ENCODE measurements around the gene KRTAP12-2. TPM values are rescaled to one million over a fixed set of nuclear protein-coding genes. Genes with fewer than 3 reads are reported as not detected.
"Not testable (repeated sequence)": the region's sequence is repeated elsewhere in the genome, so short reads cannot be mapped to it uniquely, and the experiment has no call there.

KRTAP12-2 gene
- total RNA-seq, 1 donor from 2014 or later: not detected

GRCh38 chr21:44671911-44672310 lies 5.2 kb upstream of the KRTAP12-2 start:
- no peak for TF ChIP-seq CTCF (IDR thresholded peaks at IDR 0.05; ENCODE audit: partially characterized antibody, unreplicated experiment)
- peaks cover 4% of the 10 kb centered on the region for H3K27me3 Mint-ChIP-seq (ENCODE audit: unreplicated experiment)
- no peaks in the 10 kb centered on the region for H3K4me1 Mint-ChIP-seq (ENCODE audit: low read depth, unreplicated experiment)
- peaks cover 47% of the 10 kb centered on the region for H3K36me3 Mint-ChIP-seq (ENCODE audit: unreplicated experiment)
- no peak overlapping the region for H3K4me3 Mint-ChIP-seq (ENCODE audit: unreplicated experiment)
- no peak overlapping the region for H3K27ac Mint-ChIP-seq (ENCODE audit: unreplicated experiment)
- peaks cover 17% of the 10 kb centered on the region for H3K9me3 Mint-ChIP-seq (ENCODE audit: unreplicated experiment)
- DNase-seq: no peak

GRCh38 chr21:44670642-44671432 lies 4.1 kb upstream of the KRTAP12-2 start:
- no peak for TF ChIP-seq CTCF (IDR thresholded peaks at IDR 0.05; ENCODE audit: partially characterized antibody, unreplicated experiment)
- no peak overlapping the region for H3K4me3 Mint-ChIP-seq (ENCODE audit: unreplicated experiment)
- peaks cover 47% of the 10 kb centered on the region for H3K36me3 Mint-ChIP-seq (ENCODE audit: unreplicated experiment)
- H3K27me3 Mint-ChIP-seq (ENCODE audit: unreplicated experiment): peaks cover 2% of the 10 kb centered on the region
- no peak for DNase-seq
- peaks cover 15% of the 10 kb centered on the region for H3K9me3 Mint-ChIP-seq (ENCODE audit: unreplicated experiment)
- H3K4me1 Mint-ChIP-seq (ENCODE audit: low read depth, unreplicated experiment): no peaks in the 10 kb centered on the region
- no peak overlapping the region for H3K27ac Mint-ChIP-seq (ENCODE audit: unreplicated experiment)

GRCh38 chr21:44667612-44668011 lies 885 bp upstream of the KRTAP12-2 start:
- Mint-ChIP-seq H3K27me3 (ENCODE audit: unreplicated experiment) (peaks cover 2% of the 10 kb centered on the region), H3K27ac (ENCODE audit: unreplicated experiment) (no peak overlapping the region), H3K36me3 (ENCODE audit: unreplicated experiment) (peaks cover 30% of the 10 kb centered on the region), H3K4me1 (ENCODE audit: low read depth, unreplicated experiment) (no peaks in the 10 kb centered on the region), H3K9me3 (ENCODE audit: unreplicated experiment) (peaks cover 11% of the 10 kb centered on the region), H3K4me3 (ENCODE audit: unreplicated experiment) (no peak overlapping the region)
- no peak for DNase-seq
- no peak for TF ChIP-seq CTCF (IDR thresholded peaks at IDR 0.05; ENCODE audit: partially characterized antibody, unreplicated experiment)

GRCh38 chr21:44664691-44665090 lies 2.0 kb downstream of the KRTAP12-2 start:
- H3K27ac Mint-ChIP-seq (ENCODE audit: unreplicated experiment): no peak overlapping the region
- no peaks in the 10 kb centered on the region for H3K4me1 Mint-ChIP-seq (ENCODE audit: low read depth, unreplicated experiment)
- TF ChIP-seq CTCF (IDR thresholded peaks at IDR 0.05; ENCODE audit: partially characterized antibody, unreplicated experiment): no peak
- no peak for DNase-seq
- peaks cover 2% of the 10 kb centered on the region for H3K27me3 Mint-ChIP-seq (ENCODE audit: unreplicated experiment)
- no peak overlapping the region for H3K4me3 Mint-ChIP-seq (ENCODE audit: unreplicated experiment)
- H3K9me3 Mint-ChIP-seq (ENCODE audit: unreplicated experiment): peaks cover 4% of the 10 kb centered on the region
- peaks cover 16% of the 10 kb centered on the region for H3K36me3 Mint-ChIP-seq (ENCODE audit: unreplicated experiment)

GRCh38 chr21:44661567-44661966 lies 5.2 kb downstream of the KRTAP12-2 start:
- not testable (repeated sequence) for H3K4me3 Mint-ChIP-seq (ENCODE audit: unreplicated experiment); H3K27me3 Mint-ChIP-seq (ENCODE audit: unreplicated experiment); DNase-seq; H3K27ac Mint-ChIP-seq (ENCODE audit: unreplicated experiment); H3K4me1 Mint-ChIP-seq (ENCODE audit: low read depth, unreplicated experiment); H3K9me3 Mint-ChIP-seq (ENCODE audit: unreplicated experiment)
- H3K36me3 Mint-ChIP-seq (ENCODE audit: unreplicated experiment): peaks cover 25% of the 10 kb centered on the region
